Activated naive CD4-positive, alpha-beta T cell treated with anti-CD3 and anti-CD28 coated beads, Interleukin-2, amount 50 U/mL, for 24 hours (primary cell): Measurements from ENCODE around the gene PDE7B.

Source experiments
- H3K27ac Mint-ChIP-seq: one replicate; pipeline ENCODE4 v1.8.0; 2021; ENCODE audit warnings: mild to moderate bottlenecking, mixed read lengths
- H3K27me3 Mint-ChIP-seq: one replicate; pipeline ENCODE4 v1.8.0; 2021; ENCODE audit warnings: mixed read lengths
- H3K36me3 Mint-ChIP-seq: one replicate; pipeline ENCODE4 v1.8.0; 2021; ENCODE audit warnings: mixed read lengths
- H3K4me1 Mint-ChIP-seq: one replicate; pipeline ENCODE4 v1.8.0; 2021; ENCODE audit warnings: mixed read lengths
- H3K4me3 Mint-ChIP-seq: one replicate; pipeline ENCODE4 v1.8.0; 2021; ENCODE audit warnings: mild to moderate bottlenecking, mixed read lengths
- H3K9me3 Mint-ChIP-seq: one replicate; pipeline ENCODE4 v1.8.0; 2021; ENCODE audit warnings: mixed read lengths

PDE7B gene

GRCh38 chr6:136034422-136034821, 182.9 kb downstream of the PDE7B start:
- no peaks in the 10 kb centered on the region for H3K9me3 Mint-ChIP-seq
- no peak overlapping the region for H3K27ac Mint-ChIP-seq
- no peaks in the 10 kb centered on the region for H3K36me3 Mint-ChIP-seq
- no peak overlapping the region for H3K4me3 Mint-ChIP-seq
- no peaks in the 10 kb centered on the region for H3K27me3 Mint-ChIP-seq
- no peaks in the 10 kb centered on the region for H3K4me1 Mint-ChIP-seq

DNA sequence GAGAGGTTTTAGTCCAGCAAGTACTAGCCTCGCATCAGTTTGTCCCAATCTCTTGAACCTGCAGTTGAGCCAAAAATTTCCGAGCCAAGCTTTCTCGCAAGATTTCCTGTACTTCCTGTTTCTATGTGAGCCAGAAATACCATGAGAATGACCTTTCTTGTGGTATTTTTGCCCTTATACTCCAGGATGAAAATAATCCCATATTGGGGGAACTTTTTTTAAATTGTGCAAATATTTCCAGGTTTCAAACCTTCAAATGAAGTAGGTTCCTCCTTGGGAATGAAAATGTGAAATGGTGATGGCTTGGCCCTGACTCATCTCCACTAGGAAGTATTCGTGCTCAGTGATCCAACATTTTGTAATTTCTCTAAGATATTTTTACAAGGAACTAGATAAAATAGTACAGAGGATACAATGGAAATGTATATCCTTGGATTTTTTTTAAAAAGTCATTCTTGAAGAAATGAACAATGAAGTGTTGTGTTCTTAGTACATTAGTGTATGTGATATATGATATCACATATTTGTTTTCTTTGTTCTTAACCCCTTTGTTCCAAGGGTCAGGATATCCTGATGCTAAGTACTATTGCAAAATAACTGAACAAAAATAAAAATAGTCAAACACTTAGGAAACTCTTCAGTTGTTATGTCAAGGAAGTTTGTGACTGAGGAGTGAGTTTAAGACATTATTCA, 184.0 kb downstream of the PDE7B start:
- Mint-ChIP-seq H3K9me3 (no peaks in the 10 kb centered on the region), H3K4me1 (no peaks in the 10 kb centered on the region), H3K36me3 (no peaks in the 10 kb centered on the region), H3K27ac (no peak overlapping the region), H3K27me3 (no peaks in the 10 kb centered on the region), H3K4me3 (no peak overlapping the region)

DNA sequence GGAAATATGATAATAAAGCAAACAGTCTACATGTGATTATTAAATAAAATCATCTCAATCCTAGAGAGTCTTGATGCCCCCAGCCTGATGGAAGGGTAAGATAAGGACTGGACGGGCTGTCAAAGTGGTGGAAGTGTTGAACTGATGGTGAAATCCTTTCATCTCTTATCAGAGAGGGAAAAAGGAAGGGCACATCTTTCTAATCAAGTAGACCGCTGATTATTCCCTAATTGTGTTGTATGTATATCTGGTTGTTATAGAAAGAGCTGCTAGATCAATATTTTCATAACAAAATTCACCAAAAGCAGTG, 184.5 kb downstream of the PDE7B start:
- H3K4me3 Mint-ChIP-seq = no peak overlapping the region
- H3K36me3 Mint-ChIP-seq = no peaks in the 10 kb centered on the region
- H3K9me3 Mint-ChIP-seq = no peaks in the 10 kb centered on the region
- H3K27me3 Mint-ChIP-seq = no peaks in the 10 kb centered on the region
- H3K27ac Mint-ChIP-seq = no peak overlapping the region
- no peaks in the 10 kb centered on the region for H3K4me1 Mint-ChIP-seq

DNA sequence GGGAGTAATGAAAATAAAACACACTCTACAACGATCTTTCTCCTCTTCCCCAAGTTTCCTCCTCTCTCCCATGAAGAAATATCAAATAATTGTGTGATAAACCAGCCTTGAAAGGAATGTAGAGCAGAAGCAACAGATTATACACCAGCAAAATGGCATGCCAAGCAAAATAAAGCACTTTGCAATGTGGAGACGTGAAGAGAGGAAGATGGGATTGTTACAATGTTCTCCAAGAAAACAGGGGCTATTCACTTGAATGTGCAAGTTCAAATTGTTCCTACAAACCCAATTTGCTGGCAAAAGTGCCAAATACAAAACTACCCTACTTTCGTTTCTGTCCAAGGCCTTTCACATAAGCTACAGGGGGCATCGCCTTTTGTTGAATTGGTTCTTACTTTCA, 185.1 kb downstream of the PDE7B start:
- no peaks in the 10 kb centered on the region for H3K9me3 Mint-ChIP-seq
- no peaks in the 10 kb centered on the region for H3K27me3 Mint-ChIP-seq
- no peaks in the 10 kb centered on the region for H3K36me3 Mint-ChIP-seq
- H3K27ac Mint-ChIP-seq = no peak overlapping the region
- H3K4me1 Mint-ChIP-seq = no peaks in the 10 kb centered on the region
- H3K4me3 Mint-ChIP-seq = no peak overlapping the region

DNA sequence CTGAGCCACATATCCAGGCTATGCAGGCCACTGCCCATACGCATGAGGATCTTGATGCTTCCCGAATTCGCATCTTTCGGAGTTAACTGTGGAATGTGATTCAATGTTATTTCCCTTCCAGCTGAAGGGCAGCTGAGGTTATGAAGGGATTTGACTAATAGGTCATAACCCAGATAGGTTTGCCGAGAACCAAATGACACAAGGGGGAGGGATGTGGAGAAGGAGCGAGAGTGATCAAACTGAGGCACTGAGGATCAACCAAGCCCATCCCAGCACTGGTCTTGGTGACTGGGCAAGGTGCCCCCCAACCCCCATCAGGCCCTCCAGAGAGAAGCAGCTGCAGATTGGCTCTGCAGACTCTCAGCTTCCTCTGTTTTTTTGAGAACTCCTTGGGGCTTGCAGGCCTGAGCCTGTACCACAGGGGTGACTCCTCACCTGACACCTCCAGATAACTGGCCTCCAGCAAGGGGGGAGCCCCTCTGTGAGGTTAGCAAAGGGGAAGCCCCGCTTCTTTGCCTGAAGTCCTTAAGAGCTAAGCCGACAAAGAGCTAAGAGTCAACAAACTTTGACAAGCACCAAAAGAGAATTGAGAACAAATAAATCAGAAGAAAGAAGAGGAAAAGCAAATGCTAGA, 185.9 kb downstream of the PDE7B start:
- Mint-ChIP-seq H3K4me3 (no peak overlapping the region), H3K36me3 (no peaks in the 10 kb centered on the region), H3K27ac (no peak overlapping the region), H3K27me3 (no peaks in the 10 kb centered on the region), H3K4me1 (no peaks in the 10 kb centered on the region), H3K9me3 (no peaks in the 10 kb centered on the region)

GRCh38 chr6:136037876-136038460, 186.5 kb downstream of the PDE7B start:
- H3K4me3 Mint-ChIP-seq = no peak overlapping the region
- no peak overlapping the region for H3K27ac Mint-ChIP-seq
- no peaks in the 10 kb centered on the region for H3K27me3 Mint-ChIP-seq
- no peaks in the 10 kb centered on the region for H3K4me1 Mint-ChIP-seq
- H3K9me3 Mint-ChIP-seq = no peaks in the 10 kb centered on the region
- H3K36me3 Mint-ChIP-seq = no peaks in the 10 kb centered on the region

DNA sequence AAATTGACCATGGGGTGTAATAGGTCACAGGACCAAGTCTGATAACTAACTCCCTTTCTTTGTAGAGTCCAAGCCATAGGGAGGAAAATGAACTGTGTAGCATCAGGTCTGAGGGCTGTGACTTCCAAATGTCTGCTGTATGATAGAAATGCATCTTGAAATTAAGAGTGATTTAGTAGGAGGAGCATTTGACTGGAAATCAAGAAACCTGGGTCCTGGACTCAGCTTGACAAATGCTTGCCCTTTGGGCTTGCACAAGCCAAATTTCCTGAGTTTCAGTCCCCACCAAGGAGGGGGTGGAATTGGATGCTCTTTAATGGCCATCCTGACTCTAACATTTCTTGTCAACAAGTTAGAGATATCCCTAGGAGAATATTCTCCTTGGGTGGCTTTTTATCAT, 187.0 kb downstream of the PDE7B start:
- H3K9me3 Mint-ChIP-seq = no peaks in the 10 kb centered on the region
- H3K36me3 Mint-ChIP-seq = no peaks in the 10 kb centered on the region
- no peaks in the 10 kb centered on the region for H3K4me1 Mint-ChIP-seq
- H3K4me3 Mint-ChIP-seq = no peak overlapping the region
- no peaks in the 10 kb centered on the region for H3K27me3 Mint-ChIP-seq
- H3K27ac Mint-ChIP-seq = no peak overlapping the region

DNA sequence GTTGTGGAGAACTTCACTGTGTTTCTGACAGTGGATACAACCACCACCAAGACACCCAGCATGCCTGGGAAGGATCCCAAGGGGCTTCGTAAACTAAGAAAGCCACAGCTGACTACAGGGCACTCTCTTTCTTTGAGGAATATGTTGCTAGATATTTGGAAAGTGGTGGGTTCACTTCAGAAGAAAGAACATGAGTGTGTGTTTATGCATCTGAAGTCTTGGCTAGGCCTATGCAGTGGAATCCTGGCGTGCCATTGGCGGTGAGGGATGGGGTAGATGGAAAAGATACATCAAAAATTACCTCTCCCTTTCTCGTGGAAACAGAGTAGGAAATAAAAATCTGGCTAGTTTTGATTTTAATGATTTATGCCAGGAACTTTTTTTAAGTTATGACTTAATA, 187.7 kb downstream of the PDE7B start:
- no peaks in the 10 kb centered on the region for H3K4me1 Mint-ChIP-seq
- no peak overlapping the region for H3K4me3 Mint-ChIP-seq
- H3K27ac Mint-ChIP-seq = no peak overlapping the region
- no peaks in the 10 kb centered on the region for H3K9me3 Mint-ChIP-seq
- H3K36me3 Mint-ChIP-seq = no peaks in the 10 kb centered on the region
- H3K27me3 Mint-ChIP-seq = no peaks in the 10 kb centered on the region

DNA sequence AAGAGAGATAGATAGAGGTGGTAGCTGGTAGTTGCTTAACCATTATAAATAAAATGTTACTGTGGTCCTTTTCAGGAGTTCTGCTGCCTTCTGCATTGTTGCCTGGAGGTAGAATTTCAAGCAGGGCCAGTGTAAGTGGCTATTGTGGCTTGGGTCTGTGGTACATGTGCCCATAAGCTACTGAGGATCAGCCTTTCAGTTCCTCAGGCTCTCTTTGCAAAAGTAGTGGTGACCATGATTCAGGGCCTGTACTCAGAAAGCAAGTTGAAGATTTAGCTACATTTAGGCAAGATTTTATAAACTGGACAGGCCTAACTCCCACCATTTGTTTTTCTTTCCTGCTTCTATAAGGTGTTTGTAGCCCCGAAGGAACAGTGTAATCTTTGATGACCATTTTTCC, 199.0 kb downstream of the PDE7B start:
- H3K36me3 Mint-ChIP-seq = no peaks in the 10 kb centered on the region
- H3K4me3 Mint-ChIP-seq = no peak overlapping the region
- peaks cover 1% of the 10 kb centered on the region for H3K27me3 Mint-ChIP-seq
- H3K27ac Mint-ChIP-seq = no peak overlapping the region
- H3K4me1 Mint-ChIP-seq = peaks cover 22% of the 10 kb centered on the region
- H3K9me3 Mint-ChIP-seq = no peaks in the 10 kb centered on the region

DNA sequence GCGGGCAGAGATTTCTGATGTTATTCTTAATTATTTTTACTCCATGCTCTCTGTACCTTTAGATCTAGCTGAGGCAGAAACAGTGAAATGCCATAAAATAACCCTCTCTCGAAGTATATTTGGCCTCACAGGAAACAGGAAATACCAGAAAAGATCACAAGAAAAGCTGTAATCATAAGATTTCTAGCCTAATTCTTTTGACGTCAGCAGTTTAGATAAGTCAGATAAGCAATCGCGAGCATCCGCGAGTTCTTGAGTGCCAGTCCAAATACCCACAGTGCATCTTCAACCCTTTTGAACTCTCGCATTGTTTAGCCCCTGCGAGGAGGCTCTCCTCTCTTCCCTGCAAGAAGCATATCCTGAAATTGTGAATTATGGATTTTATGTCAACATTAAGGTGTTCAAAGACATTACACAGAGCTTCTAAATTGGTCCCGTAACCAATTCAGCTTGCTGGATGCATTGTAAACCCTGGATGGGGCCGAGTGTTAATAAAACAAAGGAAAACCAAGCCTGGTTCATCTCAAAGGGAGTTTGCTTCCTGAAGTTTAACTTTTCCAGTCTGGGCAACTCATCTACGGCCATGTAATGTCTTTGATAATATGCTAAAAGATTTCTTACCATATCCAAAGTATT, 199.8 kb downstream of the PDE7B start:
- Mint-ChIP-seq H3K9me3 (no peaks in the 10 kb centered on the region), H3K27ac (peak overlapping the region; percentile 53), H3K4me3 (peak overlapping the region; percentile 60)

GRCh38 chr6:136052031-136052430, 200.5 kb downstream of the PDE7B start:
- H3K36me3 Mint-ChIP-seq = no peaks in the 10 kb centered on the region
- no peaks in the 10 kb centered on the region for H3K9me3 Mint-ChIP-seq
- H3K4me1 Mint-ChIP-seq = peaks cover 22% of the 10 kb centered on the region
- H3K4me3 Mint-ChIP-seq = no peak overlapping the region
- H3K27ac Mint-ChIP-seq = no peak overlapping the region
- peaks cover 3% of the 10 kb centered on the region for H3K27me3 Mint-ChIP-seq

More for the DNA sequence above, 199.8 kb downstream of the PDE7B start:
- Mint-ChIP-seq H3K36me3 (no peaks in the 10 kb centered on the region), H3K4me1 (peaks cover 22% of the 10 kb centered on the region), H3K27me3 (peaks cover 3% of the 10 kb centered on the region)

DNA sequence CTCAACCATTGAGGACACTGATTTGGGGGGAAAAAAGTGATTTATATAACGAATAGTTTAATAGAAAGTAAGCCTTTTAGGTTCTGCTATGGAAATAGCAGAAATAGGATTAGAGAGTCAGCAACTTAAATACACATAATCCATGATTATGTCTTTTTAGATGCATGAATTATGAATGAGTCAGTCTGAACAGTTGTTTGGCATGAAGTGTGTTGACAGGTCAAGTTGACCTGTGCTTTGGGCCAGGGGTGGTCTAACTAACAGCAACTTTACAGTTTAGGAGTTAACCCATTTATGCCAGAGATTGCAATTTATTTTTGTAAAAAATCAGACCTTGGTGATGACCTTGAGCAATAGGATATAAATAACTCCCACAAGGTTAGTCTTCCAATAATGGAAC, 207.4 kb downstream of the PDE7B start:
- H3K4me3 Mint-ChIP-seq = no peak overlapping the region
- peaks cover 5% of the 10 kb centered on the region for H3K27me3 Mint-ChIP-seq
- no peaks in the 10 kb centered on the region for H3K4me1 Mint-ChIP-seq
- no peaks in the 10 kb centered on the region for H3K9me3 Mint-ChIP-seq
- no peaks in the 10 kb centered on the region for H3K36me3 Mint-ChIP-seq
- H3K27ac Mint-ChIP-seq = no peak overlapping the region

- Mint-ChIP-seq H3K36me3 (no peaks in the 10 kb centered on the region), H3K4me1 (no peaks in the 10 kb centered on the region), H3K27me3 (peaks cover 5% of the 10 kb centered on the region), H3K4me3 (no peak overlapping the region), H3K9me3 (no peaks in the 10 kb centered on the region), H3K27ac (no peak overlapping the region)
These were observed 207.8 kb downstream of the PDE7B start for GRCh38 chr6:136059308-136059707.

GRCh38 chr6:136060052-136060451, 208.6 kb downstream of the PDE7B start:
- no peak overlapping the region for H3K27ac Mint-ChIP-seq
- H3K27me3 Mint-ChIP-seq = peaks cover 3% of the 10 kb centered on the region
- no peaks in the 10 kb centered on the region for H3K36me3 Mint-ChIP-seq
- H3K9me3 Mint-ChIP-seq = no peaks in the 10 kb centered on the region
- H3K4me1 Mint-ChIP-seq = no peaks in the 10 kb centered on the region
- no peak overlapping the region for H3K4me3 Mint-ChIP-seq

DNA sequence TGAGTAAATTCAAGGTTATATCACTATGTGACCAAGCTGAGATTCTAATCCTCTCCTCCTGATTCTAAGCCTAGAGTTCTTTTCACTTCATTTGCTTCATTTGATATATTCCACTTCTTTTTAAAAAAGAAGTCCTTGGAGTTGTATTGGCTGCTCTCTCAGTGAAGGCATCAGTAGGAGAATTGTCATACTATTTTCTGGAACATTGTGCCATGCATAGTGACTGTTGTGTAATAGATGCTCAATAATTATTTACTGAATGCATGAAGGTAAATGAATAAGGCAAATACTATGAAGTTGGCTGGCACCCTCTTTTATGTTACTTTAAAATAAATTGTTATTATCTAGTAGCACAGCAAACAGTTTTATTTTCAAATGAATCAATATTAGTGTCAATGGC, 209.3 kb downstream of the PDE7B start:
- peaks cover 3% of the 10 kb centered on the region for H3K27me3 Mint-ChIP-seq

GRCh38 chr6:136061701-136062100, 210.2 kb downstream of the PDE7B start:
- H3K4me1 Mint-ChIP-seq = no peaks in the 10 kb centered on the region
- H3K36me3 Mint-ChIP-seq = no peaks in the 10 kb centered on the region
- peaks cover 2% of the 10 kb centered on the region for H3K27me3 Mint-ChIP-seq
- H3K27ac Mint-ChIP-seq = no peak overlapping the region
- H3K9me3 Mint-ChIP-seq = no peaks in the 10 kb centered on the region
- no peak overlapping the region for H3K4me3 Mint-ChIP-seq

More for the DNA sequence above, 209.3 kb downstream of the PDE7B start:
- H3K9me3 Mint-ChIP-seq = no peaks in the 10 kb centered on the region
- H3K4me1 Mint-ChIP-seq = no peaks in the 10 kb centered on the region
- no peak overlapping the region for H3K27ac Mint-ChIP-seq
- no peak overlapping the region for H3K4me3 Mint-ChIP-seq
- no peaks in the 10 kb centered on the region for H3K36me3 Mint-ChIP-seq
